Activated naive CD4-positive, alpha-beta T cell treated with Interleukin-2 at 50 U/mL for 16 hours (primary cell): ENCODE measurements around the gene MTUS2.
A peak's percentile ranks its signal among the peaks of the same experiment; 100 is the strongest.

Source experiments
- DNase-seq: peaks from one replicate; pipeline ENCODE4 v3.0.0-alpha.2; 2020

Gene MTUS2

GRCh38 chr13:28820099-28821051 is at the start of gene MTUS2:
MTUS2 (plus strand) TSS chr13:28820339.
- peak; percentile 33 for DNase-seq

GRCh38 chr13:28778308-28779215 is 41.6 kb upstream of the MTUS2 start:
- no peak for DNase-seq

GRCh38 chr13:28792992-28793391 is 27.1 kb upstream of the MTUS2 start:
- DNase-seq, result no peak

GRCh38 chr13:28794396-28794795 is 25.7 kb upstream of the MTUS2 start:
- DNase-seq, result no peak

- no peak for DNase-seq
Observed at GRCh38 chr13:28796938-28797257, 23.2 kb upstream of the MTUS2 start.

GRCh38 chr13:28805193-28805819 is 14.8 kb upstream of the MTUS2 start:
- DNase-seq, result peak; percentile 31

GRCh38 chr13:28817204-28817603 is 2.9 kb upstream of the MTUS2 start:
- DNase-seq, result no peak

GRCh38 chr13:28819046-28819730 is 951 bp upstream of the MTUS2 start:
- DNase-seq, result no peak

- peak; percentile 60 for DNase-seq
Observed at GRCh38 chr13:28819735-28820098, 422 bp upstream of the MTUS2 start.

GRCh38 chr13:28822151-28822550 is 2.0 kb downstream of the MTUS2 start:
- no peak for DNase-seq

GRCh38 chr13:28822801-28823200 is 2.7 kb downstream of the MTUS2 start:
- no peak for DNase-seq

GRCh38 chr13:28825379-28825778 is 5.2 kb downstream of the MTUS2 start:
- no peak for DNase-seq

- DNase-seq, result no peak
Observed at GRCh38 chr13:28826368-28826767, 6.2 kb downstream of the MTUS2 start.

- no peak for DNase-seq
Observed at GRCh38 chr13:28830580-28830979, 10.4 kb downstream of the MTUS2 start.

- DNase-seq, result no peak
Observed at GRCh38 chr13:28831117-28831516, 11.0 kb downstream of the MTUS2 start.

- DNase-seq, result no peak
Observed at GRCh38 chr13:28837111-28837510, 17.0 kb downstream of the MTUS2 start.

GRCh38 chr13:28843639-28844038 is 23.5 kb downstream of the MTUS2 start:
- no peak for DNase-seq

- no peak for DNase-seq
Observed at GRCh38 chr13:28849441-28849840, 29.3 kb downstream of the MTUS2 start.

- DNase-seq, result no peak
Observed at GRCh38 chr13:28850226-28850625, 30.1 kb downstream of the MTUS2 start.

- DNase-seq, result no peak
Observed at GRCh38 chr13:28851422-28851821, 31.3 kb downstream of the MTUS2 start.

GRCh38 chr13:28854657-28855056 is 34.5 kb downstream of the MTUS2 start:
- DNase-seq, result no peak

- no peak for DNase-seq
Observed at GRCh38 chr13:28856287-28856686, 36.1 kb downstream of the MTUS2 start.

GRCh38 chr13:28859069-28859468 is 38.9 kb downstream of the MTUS2 start:
- no peak for DNase-seq
